Stimulated activated naive CD8-positive, alpha-beta T cell treated with anti-CD3 and anti-CD28 coated beads, Interleukin-15, Interleukin-2, amounts not matched to agents 100 ng/mL and 50 ng/mL, for 24 hours (primary cell): Measurements from ENCODE around the gene VTN.
A peak's percentile ranks its signal among the peaks of the same experiment; 100 is the strongest.

Source experiments
- H3K27ac Mint-ChIP-seq: one replicate; pipeline ENCODE4 v1.8.0; 2021; ENCODE audit warnings: mild to moderate bottlenecking, mixed read lengths
- H3K27me3 Mint-ChIP-seq: one replicate; pipeline ENCODE4 v1.8.0; 2021; ENCODE audit warnings: mixed read lengths
- H3K36me3 Mint-ChIP-seq: one replicate; pipeline ENCODE4 v1.8.0; 2021; ENCODE audit warnings: low read depth, mixed read lengths
- H3K4me1 Mint-ChIP-seq: one replicate; pipeline ENCODE4 v1.8.0; 2021; ENCODE audit warnings: low read depth, mixed read lengths
- H3K4me3 Mint-ChIP-seq: one replicate; pipeline ENCODE4 v1.8.0; 2021; ENCODE audit warnings: mild to moderate bottlenecking, mixed read lengths
- H3K9me3 Mint-ChIP-seq: one replicate; pipeline ENCODE4 v1.8.0; 2021; ENCODE audit warnings: mixed read lengths

Gene VTN

DNA sequence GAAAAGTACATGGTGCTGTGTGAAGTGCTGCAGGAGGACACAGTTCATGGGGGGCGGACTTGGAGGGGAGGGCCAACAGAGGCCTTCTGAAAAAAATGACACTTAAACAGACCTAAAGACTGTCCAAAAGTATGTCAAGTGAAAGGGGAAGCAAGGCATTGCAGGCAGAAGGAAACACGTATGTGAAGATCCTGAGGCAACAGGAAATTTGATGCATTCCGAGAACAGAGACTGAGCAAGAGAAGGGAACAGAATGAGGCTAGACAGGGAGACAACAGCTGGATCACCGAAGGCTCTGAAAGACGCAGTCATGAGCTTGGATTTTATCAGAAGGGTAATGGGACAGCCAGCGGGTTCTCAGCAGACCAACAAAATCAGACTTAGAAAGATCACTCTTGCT lies 35.9 kb downstream of the VTN start:
- Mint-ChIP-seq H3K4me1 (peaks cover 43% of the 10 kb centered on the region), H3K36me3 (peaks cover under 1% of the 10 kb centered on the region), H3K9me3 (no peaks in the 10 kb centered on the region), H3K27ac (peak overlapping the region; percentile 28), H3K4me3 (peak overlapping the region; percentile 90), H3K27me3 (no peaks in the 10 kb centered on the region)

- Mint-ChIP-seq H3K27me3 (no peaks in the 10 kb centered on the region), H3K4me3 (no peak overlapping the region), H3K36me3 (peaks cover 10% of the 10 kb centered on the region), H3K27ac (no peak overlapping the region), H3K9me3 (no peaks in the 10 kb centered on the region), H3K4me1 (peaks cover 38% of the 10 kb centered on the region)
Observed at GRCh38 chr17:28333083-28333746, 36.9 kb downstream of the VTN start.

DNA sequence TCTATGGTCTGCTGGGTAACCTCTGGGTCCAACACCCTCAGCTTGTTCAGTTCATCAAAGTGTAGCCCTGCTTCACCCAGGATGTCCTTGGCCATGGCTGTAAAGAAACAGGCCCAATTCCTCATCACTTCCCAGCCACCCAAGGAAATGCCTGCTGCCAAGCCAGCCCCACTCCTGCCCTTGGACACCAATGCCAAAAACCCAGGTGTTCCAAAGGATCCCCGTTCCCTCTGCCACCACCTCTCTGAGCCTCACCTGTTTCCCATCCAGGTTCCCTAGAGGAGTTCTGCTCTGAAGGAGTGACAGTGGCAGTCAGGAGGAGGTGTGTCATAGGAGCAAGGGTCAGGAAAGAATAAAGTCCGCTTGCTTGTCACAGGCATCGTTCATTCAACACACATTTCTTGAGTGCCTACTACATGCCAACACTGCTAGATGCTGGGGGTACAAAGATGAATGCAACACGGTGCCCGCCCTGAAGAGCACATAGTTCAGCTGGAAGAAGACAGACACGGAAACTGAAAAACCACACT lies 38.2 kb downstream of the VTN start:
- peaks cover 20% of the 10 kb centered on the region for H3K36me3 Mint-ChIP-seq
- peaks cover 37% of the 10 kb centered on the region for H3K4me1 Mint-ChIP-seq
- H3K27me3 Mint-ChIP-seq: no peaks in the 10 kb centered on the region
- H3K9me3 Mint-ChIP-seq: no peaks in the 10 kb centered on the region
- no peak overlapping the region for H3K4me3 Mint-ChIP-seq
- H3K27ac Mint-ChIP-seq: no peak overlapping the region

- H3K4me1 Mint-ChIP-seq: peaks cover 35% of the 10 kb centered on the region
- H3K9me3 Mint-ChIP-seq: no peaks in the 10 kb centered on the region
- H3K27ac Mint-ChIP-seq: no peak overlapping the region
- H3K4me3 Mint-ChIP-seq: no peak overlapping the region
- no peaks in the 10 kb centered on the region for H3K27me3 Mint-ChIP-seq
- H3K36me3 Mint-ChIP-seq: peaks cover 33% of the 10 kb centered on the region
Observed at GRCh38 chr17:28330671-28331070, 39.4 kb downstream of the VTN start.

- peaks cover 36% of the 10 kb centered on the region for H3K36me3 Mint-ChIP-seq
- H3K27me3 Mint-ChIP-seq: no peaks in the 10 kb centered on the region
- H3K4me3 Mint-ChIP-seq: no peak overlapping the region
- peaks cover 19% of the 10 kb centered on the region for H3K4me1 Mint-ChIP-seq
- no peak overlapping the region for H3K27ac Mint-ChIP-seq
- H3K9me3 Mint-ChIP-seq: no peaks in the 10 kb centered on the region
Observed at GRCh38 chr17:28328325-28328724, 41.8 kb downstream of the VTN start.

- Mint-ChIP-seq H3K4me1 (peaks cover 19% of the 10 kb centered on the region), H3K9me3 (no peaks in the 10 kb centered on the region), H3K27ac (no peak overlapping the region), H3K27me3 (no peaks in the 10 kb centered on the region), H3K36me3 (peaks cover 41% of the 10 kb centered on the region), H3K4me3 (no peak overlapping the region)
Observed at GRCh38 chr17:28327709-28328108, 42.4 kb downstream of the VTN start.

- peaks cover 19% of the 10 kb centered on the region for H3K4me1 Mint-ChIP-seq
- no peaks in the 10 kb centered on the region for H3K27me3 Mint-ChIP-seq
- H3K9me3 Mint-ChIP-seq: no peaks in the 10 kb centered on the region
- H3K4me3 Mint-ChIP-seq: no peak overlapping the region
- peaks cover 44% of the 10 kb centered on the region for H3K36me3 Mint-ChIP-seq
- peak overlapping the region; percentile 45 for H3K27ac Mint-ChIP-seq
Observed at GRCh38 chr17:28327031-28327607, 43.0 kb downstream of the VTN start.

GRCh38 chr17:28326114-28326513 lies 44.0 kb downstream of the VTN start:
- H3K9me3 Mint-ChIP-seq: no peaks in the 10 kb centered on the region
- no peak overlapping the region for H3K27ac Mint-ChIP-seq
- no peaks in the 10 kb centered on the region for H3K27me3 Mint-ChIP-seq
- H3K36me3 Mint-ChIP-seq: peaks cover 53% of the 10 kb centered on the region
- no peak overlapping the region for H3K4me3 Mint-ChIP-seq
- H3K4me1 Mint-ChIP-seq: peaks cover 27% of the 10 kb centered on the region

DNA sequence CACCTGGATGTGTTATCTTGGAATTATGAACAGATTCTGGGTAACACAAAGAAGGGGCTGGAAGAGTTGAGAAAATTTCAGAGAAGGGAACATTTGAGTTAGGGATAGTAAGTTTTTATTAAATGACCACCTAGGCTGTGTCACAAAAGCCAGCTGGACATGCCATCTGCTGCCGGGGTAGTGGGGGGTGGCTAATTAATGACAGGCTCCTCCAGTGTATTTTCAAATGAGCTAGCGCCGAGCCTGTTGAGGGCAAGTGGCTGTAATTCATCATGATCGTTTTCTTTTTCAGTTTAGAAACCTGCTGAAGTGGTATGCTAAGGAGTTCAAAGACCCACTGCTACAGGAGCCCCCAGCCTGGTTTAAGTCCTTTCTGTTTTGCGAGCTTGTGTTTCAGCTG lies 44.9 kb downstream of the VTN start:
- Mint-ChIP-seq H3K4me1 (peaks cover 36% of the 10 kb centered on the region), H3K36me3 (peaks cover 61% of the 10 kb centered on the region), H3K27me3 (no peaks in the 10 kb centered on the region), H3K27ac (no peak overlapping the region), H3K9me3 (no peaks in the 10 kb centered on the region), H3K4me3 (no peak overlapping the region)

DNA sequence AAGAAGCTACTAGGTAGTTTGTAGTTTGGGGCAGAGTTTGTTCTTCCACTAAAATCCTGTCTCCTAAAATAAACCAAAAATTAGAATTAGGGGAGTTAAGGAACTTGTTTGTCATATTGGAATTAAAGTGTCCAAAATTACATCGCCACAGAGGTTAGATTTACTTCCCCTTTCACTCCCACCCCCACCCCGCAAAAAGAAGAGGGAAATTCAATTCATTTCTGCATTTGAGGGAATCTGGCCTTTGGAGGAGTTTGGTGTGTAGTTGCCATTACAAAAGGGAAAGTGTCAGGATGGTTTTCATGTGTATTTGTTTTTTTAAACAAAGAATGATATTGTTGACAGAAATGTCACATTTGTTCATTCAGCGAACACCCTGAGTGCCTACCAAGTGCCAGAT lies 45.3 kb downstream of the VTN start:
- H3K36me3 Mint-ChIP-seq: peaks cover 65% of the 10 kb centered on the region

DNA sequence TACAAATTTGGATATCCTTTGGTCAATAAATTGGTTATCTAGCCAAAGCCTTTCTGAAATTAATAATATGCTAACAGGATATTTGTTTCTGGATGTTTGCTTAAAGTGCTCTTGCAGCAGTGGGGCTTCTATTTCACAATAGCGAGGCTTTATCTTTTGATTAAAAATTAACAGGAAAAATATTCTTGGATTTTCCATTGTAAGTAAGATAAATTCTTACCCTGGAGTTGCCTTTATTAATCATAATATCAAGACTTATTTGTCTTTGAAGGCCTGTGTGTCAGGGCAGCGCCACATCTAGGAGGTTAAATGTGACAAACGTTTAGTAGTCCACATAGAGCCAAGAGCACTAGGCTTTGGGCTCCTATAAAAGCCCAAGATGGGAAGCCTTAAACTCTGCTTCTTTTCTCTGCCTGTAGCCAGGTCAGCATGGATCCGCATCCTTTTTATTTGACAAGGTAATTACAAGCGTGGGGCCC lies 45.8 kb downstream of the VTN start:
- Mint-ChIP-seq H3K27ac (no peak overlapping the region), H3K4me1 (peaks cover 40% of the 10 kb centered on the region), H3K27me3 (no peaks in the 10 kb centered on the region), H3K36me3 (peaks cover 65% of the 10 kb centered on the region), H3K4me3 (no peak overlapping the region), H3K9me3 (no peaks in the 10 kb centered on the region)

More for the DNA sequence above, 45.3 kb downstream of the VTN start:
- Mint-ChIP-seq H3K9me3 (no peaks in the 10 kb centered on the region), H3K4me1 (peaks cover 40% of the 10 kb centered on the region), H3K4me3 (no peak overlapping the region), H3K27me3 (no peaks in the 10 kb centered on the region), H3K27ac (no peak overlapping the region)

GRCh38 chr17:28320215-28321061 lies 49.7 kb downstream of the VTN start:
- Mint-ChIP-seq H3K4me1 (peaks cover 31% of the 10 kb centered on the region), H3K27ac (peak overlapping the region; percentile 77), H3K36me3 (peaks cover 29% of the 10 kb centered on the region), H3K4me3 (peak overlapping the region; percentile 89), H3K9me3 (no peaks in the 10 kb centered on the region), H3K27me3 (no peaks in the 10 kb centered on the region)

DNA sequence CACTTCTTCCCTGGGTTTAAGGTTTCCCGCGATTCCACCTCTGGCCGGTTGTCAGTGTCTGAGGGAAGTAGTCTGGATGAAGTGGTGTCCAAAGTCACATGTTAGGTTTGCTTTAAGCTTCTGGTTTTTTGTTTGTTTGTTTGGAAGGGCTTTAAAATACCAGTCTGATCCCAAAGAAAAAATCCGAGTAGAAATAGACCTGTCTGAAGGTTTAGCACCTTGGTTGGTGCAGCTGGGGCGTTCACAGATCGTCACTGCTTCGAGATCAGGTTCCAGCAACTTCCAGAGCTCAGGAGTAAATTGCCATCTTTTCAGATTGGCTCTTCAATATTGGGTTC lies 50.5 kb downstream of the VTN start:
- H3K4me1 Mint-ChIP-seq: peaks cover 31% of the 10 kb centered on the region

GRCh38 chr17:28318759-28319597 lies 51.1 kb downstream of the VTN start, which contains the start of gene TMEM97:
TMEM97 (plus strand) TSS chr17:28319200; CDS start chr17:28319240, 40 bp downstream.
- H3K9me3 Mint-ChIP-seq: no peaks in the 10 kb centered on the region

More for the DNA sequence above, 50.5 kb downstream of the VTN start:
- H3K27me3 Mint-ChIP-seq: no peaks in the 10 kb centered on the region
- peaks cover 28% of the 10 kb centered on the region for H3K36me3 Mint-ChIP-seq
- no peaks in the 10 kb centered on the region for H3K9me3 Mint-ChIP-seq
- peak overlapping the region; percentile 84 for H3K27ac Mint-ChIP-seq
- peak overlapping the region; percentile 89 for H3K4me3 Mint-ChIP-seq

More at GRCh38 chr17:28318759-28319597, 51.1 kb downstream of the VTN start, which contains the start of gene TMEM97:
- peak within 1 kb of the TSS; percentile 86 for H3K27ac Mint-ChIP-seq
- H3K4me3 Mint-ChIP-seq: peak within 1 kb of the TSS; percentile 89
- H3K4me1 Mint-ChIP-seq: peaks cover 31% of the 10 kb centered on the region
- peaks cover 28% of the 10 kb centered on the region for H3K36me3 Mint-ChIP-seq
- H3K27me3 Mint-ChIP-seq: no peaks in the 10 kb centered on the region
